Measurements from ENCODE around the gene TBC1D5.

GRCh38 chr3:17402442-17402841, 340.0 kb downstream of the TBC1D5 start:
- TF ChIP-seq, protein P1, sequence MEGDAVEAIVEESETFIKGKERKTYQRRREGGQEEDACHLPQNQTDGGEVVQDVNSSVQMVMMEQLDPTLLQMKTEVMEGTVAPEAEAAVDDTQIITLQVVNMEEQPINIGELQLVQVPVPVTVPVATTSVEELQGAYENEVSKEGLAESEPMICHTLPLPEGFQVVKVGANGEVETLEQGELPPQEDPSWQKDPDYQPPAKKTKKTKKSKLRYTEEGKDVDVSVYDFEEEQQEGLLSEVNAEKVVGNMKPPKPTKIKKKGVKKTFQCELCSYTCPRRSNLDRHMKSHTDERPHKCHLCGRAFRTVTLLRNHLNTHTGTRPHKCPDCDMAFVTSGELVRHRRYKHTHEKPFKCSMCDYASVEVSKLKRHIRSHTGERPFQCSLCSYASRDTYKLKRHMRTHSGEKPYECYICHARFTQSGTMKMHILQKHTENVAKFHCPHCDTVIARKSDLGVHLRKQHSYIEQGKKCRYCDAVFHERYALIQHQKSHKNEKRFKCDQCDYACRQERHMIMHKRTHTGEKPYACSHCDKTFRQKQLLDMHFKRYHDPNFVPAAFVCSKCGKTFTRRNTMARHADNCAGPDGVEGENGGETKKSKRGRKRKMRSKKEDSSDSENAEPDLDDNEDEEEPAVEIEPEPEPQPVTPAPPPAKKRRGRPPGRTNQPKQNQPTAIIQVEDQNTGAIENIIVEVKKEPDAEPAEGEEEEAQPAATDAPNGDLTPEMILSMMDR (IDR thresholded peaks at IDR 0.05), result no peak
- TF ChIP-seq POLR2AphosphoS5 (IDR thresholded peaks at IDR 0.05; ENCODE audit: low read depth, low read length), result no peak
- no peak for TF ChIP-seq REST (IDR thresholded peaks at IDR 0.05; ENCODE audit: insufficient read depth in 1 of 2, low read depth in 2 of 2, low read length in 1 of 2)
- no peak for TF ChIP-seq TCF7L2 (IDR thresholded peaks at IDR 0.05; ENCODE audit: low read depth, low read length)
- no peak for TF ChIP-seq SIN3A (IDR thresholded peaks at IDR 0.05; ENCODE audit: borderline replicate concordance, insufficient read depth, low read depth, low read length)

All from Panc1 (cell line).